B cell (primary cell): ENCODE results near the gene PTPN13. TPM values are rescaled to one million over a fixed set of nuclear protein-coding genes. Genes with fewer than 3 reads are reported as not detected.

Experiments used
- ATAC-seq: fragments of 200-7000 bp; cut with Tn5 transposase; one replicate; pipeline ENCODE4 v1.10.0; 2021; ENCODE audit warnings: low read depth, mild to moderate bottlenecking, moderate number of reproducible peaks, moderate library complexity
- CTCF ChIA-PET: fragments of 350-600 bp; sonication (Branson Sonifier 250); formaldehyde crosslinking; loops from one replicate; lab custom pipeline; 2021; ENCODE audit warnings: antibody characterized with exemption, inconsistent platforms; lab: Charles Lee
- POLR2A ChIA-PET: fragments of 350-600 bp; sonication (Branson Sonifier 250); formaldehyde crosslinking; loops from one replicate; lab custom pipeline; 2021; ENCODE audit warnings: antibody characterized with exemption; lab: Charles Lee
- DNase-seq: peaks from one replicate; pipeline ENCODE4 v3.0.0; 2013
- H2AFZ ChIP-seq: 2 replicates; pipeline ENCODE4 v1.6.1; 2012; ENCODE audit warnings: mild to moderate bottlenecking, low read depth, low read length; ENCODE audit not compliant: insufficient read depth, poor library complexity, severe bottlenecking
- H3K27ac ChIP-seq, 2 donors: 1 replicate in 1 of 2; 2 replicates in 1 of 2; pipeline ENCODE4 v1.5.1; 2012 to 2013; ENCODE audit warnings: low read length in 2 of 2, mild to moderate bottlenecking in 2 of 2, moderate library complexity in 1 of 2
- H3K27me3 ChIP-seq, 4 experiments: fragments of 200-600 bp in 1 of 4; sonication (generic) in 1 of 4; replicated peaks in 1 of 4; 1 replicate in 2 of 4; 2 replicates in 2 of 4; pipeline versions ENCODE4 v1.6.1 to v1.7.0; 2013 to 2016; ENCODE audit warnings: low read length in 3 of 4, mild to moderate bottlenecking in 2 of 4, mixed read lengths in 1 of 4, moderate library complexity in 1 of 4; ENCODE audit not compliant: insufficient read depth in 4 of 4, control insufficient read depth in 3 of 4; ENCODE audit errors: control extremely low read depth in 1 of 4
- H3K36me3 ChIP-seq, 2 experiments: replicated peaks in 1 of 2; 1 replicate in 1 of 2; 2 replicates in 1 of 2; pipeline versions ENCODE4 v1.6.1 to v1.7.1; 2013; ENCODE audit warnings: low read length in 1 of 2; ENCODE audit not compliant: insufficient read depth in 2 of 2, control insufficient read depth in 1 of 2; ENCODE audit errors: control extremely low read depth in 1 of 2, extremely low read depth in 1 of 2
- H3K4me1 ChIP-seq, 2 donors: fragments of 200-600 bp in 1 of 2; sonication (generic) in 1 of 2; 1 replicate in 1 of 2; 2 replicates in 1 of 2; pipeline versions ENCODE4 v1.5.1 to v1.6.1; 2013 to 2017; ENCODE audit warnings: low read length in 2 of 2; ENCODE audit not compliant: control insufficient read depth in 2 of 2, insufficient read depth in 2 of 2
- H3K4me2 ChIP-seq: replicated peaks from 2 replicates; pipeline ENCODE3; 2012; ENCODE audit warnings: mild to moderate bottlenecking, low read depth, low read length; ENCODE audit not compliant: poor library complexity, severe bottlenecking
- H3K4me3 ChIP-seq, 5 experiments: fragments of 200-600 bp in 1 of 5; sonication (generic) in 1 of 5; 1 replicate in 3 of 5; 2 replicates in 2 of 5; pipeline versions ENCODE4 v1.5.1 to v1.7.0; 2011 to 2016; ENCODE audit warnings: low read length in 4 of 5, mild to moderate bottlenecking in 4 of 5, low read depth in 2 of 5, control low read depth in 1 of 5, moderate library complexity in 1 of 5; ENCODE audit not compliant: insufficient read depth in 1 of 5; ENCODE audit errors: control extremely low read depth in 1 of 5, extremely low read depth in 1 of 5
- H3K79me2 ChIP-seq: fragments of 200-600 bp; sonication (generic); one replicate; pipeline ENCODE4 v1.6.0; 2016; ENCODE audit warnings: low read length; ENCODE audit not compliant: control insufficient read depth, insufficient read depth
- H3K9ac ChIP-seq: fragments of 200-600 bp; sonication (generic); 2 replicates; pipeline ENCODE4 v1.6.1; 2017; ENCODE audit warnings: mild to moderate bottlenecking, low read length, moderate library complexity
- H3K9me3 ChIP-seq, 3 donors: one replicate each; pipeline versions ENCODE4 v1.6.1 to v1.7.1; 2013; ENCODE audit warnings: low read length in 2 of 3; ENCODE audit not compliant: control insufficient read depth in 2 of 3, insufficient read depth in 1 of 3; ENCODE audit errors: control extremely low read depth in 1 of 3
- H4K20me1 ChIP-seq: 2 replicates; pipeline ENCODE4 v1.6.0; 2012; ENCODE audit warnings: mild to moderate bottlenecking, low read length; ENCODE audit not compliant: insufficient read depth, control insufficient read depth, poor library complexity, severe bottlenecking
- H3K27ac Mint-ChIP-seq: one replicate; pipeline ENCODE4 v1.8.0; 2021; ENCODE audit warnings: mixed read lengths
- H3K27me3 Mint-ChIP-seq: one replicate; pipeline ENCODE4 v1.8.0; 2021; ENCODE audit warnings: mixed read lengths
- H3K4me1 Mint-ChIP-seq: one replicate; pipeline ENCODE4 v1.8.0; 2021; ENCODE audit warnings: mixed read lengths
- H3K4me3 Mint-ChIP-seq: one replicate; pipeline ENCODE4 v1.8.0; 2021; ENCODE audit warnings: mixed read lengths
- H3K9me3 Mint-ChIP-seq: one replicate; pipeline ENCODE4 v1.8.0; 2022; ENCODE audit warnings: mixed read lengths; ENCODE audit not compliant: insufficient read depth
- EZH2 ChIP-seq: IDR thresholded peaks from 2 replicates; pipeline ENCODE4 v1.6.1; 2012; ENCODE audit warnings: borderline replicate concordance, low read depth, mild to moderate bottlenecking, moderate library complexity, low read length; ENCODE audit not compliant: insufficient read depth, poor library complexity, severe bottlenecking
- WGBS: methylation state at CpG from one replicate; pipeline ENCODE4 v1.1.5; 2013; ENCODE audit warnings: missing lambda C conversion rate; ENCODE audit not compliant: insufficient coverage; 5-methylcytosine and 5-hydroxymethylcytosine counted together
- intact Hi-C: fragments of 100-400 bp; cut with micrococcal nuclease; formaldehyde crosslinking; loops from one replicate; pipeline ENCODE4 v1.10.0; 2022
- polyA plus RNA-seq: library from polyadenylated mRNA; depleted of rRNA; stranded (reverse); fragments of >200 nt; gene quantifications from 2 replicates; pipeline ENCODE4 v1.2.3, GENCODE V29; 2012
- total RNA-seq, 2 donors: library from RNA; stranded (reverse); fragments of 120-200 nt in 1 of 2; gene quantifications; 1 replicate in 1 of 2; 2 replicates in 1 of 2; pipeline versions ENCODE4 v1.2.3 to v1.2.4, GENCODE V29; 2013 to 2022
- TF ChIP-seq, protein P1 (sequence below): fragments of 200-600 bp; IDR thresholded peaks from one replicate; pipeline ENCODE4 v1.8.0; 2022; ENCODE audit warnings: antibody characterized with exemption, mild to moderate bottlenecking

The PTPN13 gene
- total and polyA plus RNA-seq, 2 donors (not counting 1 experiment from before 2014, with no cell fraction given), result 0.91 TPM; not detected in 1

DNA sequence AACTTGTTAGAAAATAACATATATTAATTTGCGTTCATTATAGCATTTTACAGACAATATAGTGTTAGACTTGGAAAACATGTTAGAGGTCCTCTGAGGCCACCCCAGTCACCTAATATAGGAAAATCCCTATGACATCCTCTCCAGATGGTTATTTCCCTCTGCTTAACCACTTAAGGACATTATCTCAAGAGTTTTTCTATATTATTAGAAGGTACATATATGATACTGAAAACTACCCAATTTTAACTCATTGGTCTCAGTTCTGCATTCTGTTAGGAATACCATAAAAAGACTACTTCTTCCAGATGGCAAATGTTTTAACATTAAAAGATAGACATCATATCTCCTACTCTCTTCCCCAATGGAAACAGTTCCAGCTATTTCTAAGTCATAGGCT, 21.4 kb downstream of the PTPN13 start:
- ATAC-seq (no peak), DNase-seq (no peak)
- Mint-ChIP-seq H3K27ac (no peak overlapping the region), H3K27me3 (peaks cover 3% of the 10 kb centered on the region), H3K4me3 (no peak overlapping the region), H3K4me1 (no peaks in the 10 kb centered on the region), H3K9me3 (no peaks in the 10 kb centered on the region)
- no peak overlapping the region for H3K27ac ChIP-seq
- H3K27me3 ChIP-seq, result no peaks in the 10 kb centered on the region
- POLR2A ChIA-PET, result no interaction called here
- no CpG with 5 or more reads among the region's 1 CpG for WGBS
- no peaks in the 10 kb centered on the region for H3K9me3 ChIP-seq
- CTCF ChIA-PET, result no interaction called here
- H3K4me3 ChIP-seq, result no peak overlapping the region
- intact Hi-C loops, result no loop called here
- H3K9ac ChIP-seq, result no peak overlapping the region
- H3K79me2 ChIP-seq, result no peaks in the 10 kb centered on the region
- no peak overlapping the region for H2AFZ ChIP-seq
- H3K4me2 ChIP-seq, result no peak overlapping the region
- H3K4me1 ChIP-seq, result no peaks in the 10 kb centered on the region
- no peaks in the 10 kb centered on the region for H3K36me3 ChIP-seq
- H4K20me1 ChIP-seq, result no peaks in the 10 kb centered on the region
- TF ChIP-seq, protein P1, sequence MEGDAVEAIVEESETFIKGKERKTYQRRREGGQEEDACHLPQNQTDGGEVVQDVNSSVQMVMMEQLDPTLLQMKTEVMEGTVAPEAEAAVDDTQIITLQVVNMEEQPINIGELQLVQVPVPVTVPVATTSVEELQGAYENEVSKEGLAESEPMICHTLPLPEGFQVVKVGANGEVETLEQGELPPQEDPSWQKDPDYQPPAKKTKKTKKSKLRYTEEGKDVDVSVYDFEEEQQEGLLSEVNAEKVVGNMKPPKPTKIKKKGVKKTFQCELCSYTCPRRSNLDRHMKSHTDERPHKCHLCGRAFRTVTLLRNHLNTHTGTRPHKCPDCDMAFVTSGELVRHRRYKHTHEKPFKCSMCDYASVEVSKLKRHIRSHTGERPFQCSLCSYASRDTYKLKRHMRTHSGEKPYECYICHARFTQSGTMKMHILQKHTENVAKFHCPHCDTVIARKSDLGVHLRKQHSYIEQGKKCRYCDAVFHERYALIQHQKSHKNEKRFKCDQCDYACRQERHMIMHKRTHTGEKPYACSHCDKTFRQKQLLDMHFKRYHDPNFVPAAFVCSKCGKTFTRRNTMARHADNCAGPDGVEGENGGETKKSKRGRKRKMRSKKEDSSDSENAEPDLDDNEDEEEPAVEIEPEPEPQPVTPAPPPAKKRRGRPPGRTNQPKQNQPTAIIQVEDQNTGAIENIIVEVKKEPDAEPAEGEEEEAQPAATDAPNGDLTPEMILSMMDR, result no peak
- TF ChIP-seq EZH2, result no peak

DNA sequence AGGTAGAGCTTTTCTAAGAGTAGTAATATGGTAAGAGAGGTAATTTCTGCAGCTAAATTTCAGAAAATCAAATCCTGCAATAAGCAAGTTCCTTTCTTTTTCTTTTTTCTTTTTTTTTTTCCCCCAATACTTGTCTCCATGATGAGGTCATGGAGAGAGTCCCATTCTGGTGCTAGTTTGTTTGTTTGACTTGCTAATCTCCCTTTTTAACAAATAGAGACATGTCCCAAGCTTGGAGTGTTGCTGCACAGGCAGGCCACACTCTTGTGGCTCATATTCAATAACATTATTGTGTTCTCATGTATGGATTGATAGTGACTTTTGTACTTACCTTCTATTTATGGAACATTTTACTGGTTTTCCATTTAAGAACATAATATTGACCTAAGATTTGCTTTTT, 25.5 kb downstream of the PTPN13 start:
- Histone ChIP-seq H2AFZ (no peak overlapping the region), H3K9me3 (no peaks in the 10 kb centered on the region), H3K9ac (no peak overlapping the region), H3K36me3 (no peaks in the 10 kb centered on the region), H3K27me3 (no peaks in the 10 kb centered on the region), H3K4me3 (no peak overlapping the region), H4K20me1 (no peaks in the 10 kb centered on the region), H3K4me1 (no peaks in the 10 kb centered on the region), H3K4me2 (no peak overlapping the region), H3K27ac (no peak overlapping the region), H3K79me2 (no peaks in the 10 kb centered on the region)
- Mint-ChIP-seq H3K4me3 (no peak overlapping the region), H3K9me3 (no peaks in the 10 kb centered on the region), H3K27me3 (peaks cover 3% of the 10 kb centered on the region), H3K27ac (no peak overlapping the region), H3K4me1 (no peaks in the 10 kb centered on the region)
- POLR2A ChIA-PET, result no interaction called here
- CTCF ChIA-PET, result interaction anchor here (0.6 kb wide), 1 partner anchor 1838 kb away, joined by 3 read pairs; no protein-coding TSS in a partner anchor
- DNase-seq, result no peak
- TF ChIP-seq, protein P1, result no peak
- TF ChIP-seq EZH2, result no peak
- intact Hi-C loops, result no loop called here
- ATAC-seq, result no peak
